Lower lobe of right lung (tissue), 2 donors: ENCODE measurements around the gene CLCF1. TPM values are rescaled to one million over a fixed set of nuclear protein-coding genes. Genes with fewer than 3 reads are reported as not detected.

Source experiments
- ATAC-seq, 2 donors: fragments of 200-7000 bp; cut with Tn5 transposase; one replicate each; pipeline ENCODE4 v1.9.1; 2020 to 2022; ENCODE audit warnings: mild to moderate bottlenecking in 2 of 2, moderate library complexity in 2 of 2
- DNase-seq: peaks from one replicate; pipeline ENCODE4 v3.0.0-alpha.2; 2020
- H3K27ac ChIP-seq: fragments of 200-600 bp; one replicate; pipeline ENCODE4 v1.8.0; 2022
- H3K27me3 ChIP-seq: fragments of 200-600 bp; one replicate; pipeline ENCODE4 v1.8.0; 2022; ENCODE audit warnings: low read depth
- H3K36me3 ChIP-seq: fragments of 200-600 bp; one replicate; pipeline ENCODE4 v1.8.0; 2022; ENCODE audit warnings: mild to moderate bottlenecking
- H3K4me1 ChIP-seq: fragments of 200-600 bp; one replicate; pipeline ENCODE4 v1.8.0; 2022
- H3K4me3 ChIP-seq: fragments of 200-600 bp; one replicate; pipeline ENCODE4 v1.8.0; 2022; ENCODE audit warnings: mild to moderate bottlenecking
- H3K9me3 ChIP-seq: fragments of 200-600 bp; one replicate; pipeline ENCODE4 v1.8.0; 2022
- CTCF ChIP-seq: fragments of 200-600 bp; IDR thresholded peaks from one replicate; pipeline ENCODE4 v1.8.0; 2022; ENCODE audit warnings: antibody characterized with exemption, mild to moderate bottlenecking
- intact Hi-C: fragments of 100-400 bp; cut with DNase I; formaldehyde crosslinking; loops from one replicate; pipeline ENCODE4 v1.11.0; 2022
- total RNA-seq: library from RNA; stranded (reverse); fragmentation: NEBNext Ultra II Directional; extraction: Animal tissue kit (Norgen Biotek cat#: 25700); gene quantifications from one replicate; pipeline ENCODE4 v1.2.1, GENCODE V29; 2021
- donor health status: DM: no; HTN: yes; CAD: no; lungs with severe emphysema.

CLCF1 gene
- total RNA-seq, 1 donor from 2014 or later, result 3.7 TPM

GRCh38 chr11:67410369-67410831 lies 37.0 kb upstream of the CLCF1 start:
- no peak for ATAC-seq
- no peak overlapping the region for H3K27ac ChIP-seq
- H3K4me3 ChIP-seq, result no peak overlapping the region
- intact Hi-C loops, result no loop called here
- H3K4me1 ChIP-seq, result peaks cover 18% of the 10 kb centered on the region
- H3K36me3 ChIP-seq, result no peaks in the 10 kb centered on the region
- DNase-seq, result no peak
- H3K27me3 ChIP-seq, result no peaks in the 10 kb centered on the region
- H3K9me3 ChIP-seq, result no peaks in the 10 kb centered on the region
- no peak for TF ChIP-seq CTCF

- Histone ChIP-seq H3K4me1 (peaks cover 13% of the 10 kb centered on the region), H3K27ac (peak overlapping the region; percentile 59), H3K9me3 (no peaks in the 10 kb centered on the region), H3K36me3 (no peaks in the 10 kb centered on the region), H3K4me3 (peak overlapping the region; percentile 36), H3K27me3 (no peaks in the 10 kb centered on the region)
- TF ChIP-seq CTCF, result no peak
- DNase-seq (no peak), ATAC-seq (peak; percentile 39 to 51)
- intact Hi-C loops, result no loop called here
These were observed 36.5 kb upstream of the CLCF1 start for GRCh38 chr11:67409781-67410368.

- Histone ChIP-seq H3K27ac (peak overlapping the region; percentile 59), H3K36me3 (no peaks in the 10 kb centered on the region), H3K4me1 (peaks cover 10% of the 10 kb centered on the region), H3K27me3 (no peaks in the 10 kb centered on the region), H3K4me3 (peak overlapping the region; percentile 36), H3K9me3 (no peaks in the 10 kb centered on the region)
- TF ChIP-seq CTCF, result no peak
- no peak for DNase-seq
- intact Hi-C loops, result no loop called here
- peak; percentile 34 to 36 for ATAC-seq
These were observed 35.9 kb upstream of the CLCF1 start for GRCh38 chr11:67409261-67409666.

- TF ChIP-seq CTCF, result no peak
- Histone ChIP-seq H3K36me3 (no peaks in the 10 kb centered on the region), H3K27ac (peak overlapping the region; percentile 59), H3K4me1 (peaks cover 11% of the 10 kb centered on the region), H3K27me3 (no peaks in the 10 kb centered on the region), H3K9me3 (no peaks in the 10 kb centered on the region), H3K4me3 (peak overlapping the region; percentile 36)
- DNase-seq, result no peak
- intact Hi-C loops, result no loop called here
- ATAC-seq, result no peak
These were observed 35.2 kb upstream of the CLCF1 start for GRCh38 chr11:67408437-67409200.

GRCh38 chr11:67407688-67408163 lies 34.3 kb upstream of the CLCF1 start:
- intact Hi-C loops, result no loop called here
- no peak for TF ChIP-seq CTCF
- no peak for ATAC-seq
- Histone ChIP-seq H3K9me3 (no peaks in the 10 kb centered on the region), H3K4me1 (peaks cover 20% of the 10 kb centered on the region), H3K27ac (no peak overlapping the region), H3K4me3 (no peak overlapping the region), H3K36me3 (no peaks in the 10 kb centered on the region), H3K27me3 (no peaks in the 10 kb centered on the region)
- DNase-seq, result no peak
